ENCODE measurements around the gene PRKAG2. TPM values are rescaled to one million over a fixed set of nuclear protein-coding genes. Genes with fewer than 3 reads are reported as not detected.

Gene PRKAG2
- total and polyA plus RNA-seq, 2 experiments from 2014 or later, result 9.1 to 14.9 TPM

DNA sequence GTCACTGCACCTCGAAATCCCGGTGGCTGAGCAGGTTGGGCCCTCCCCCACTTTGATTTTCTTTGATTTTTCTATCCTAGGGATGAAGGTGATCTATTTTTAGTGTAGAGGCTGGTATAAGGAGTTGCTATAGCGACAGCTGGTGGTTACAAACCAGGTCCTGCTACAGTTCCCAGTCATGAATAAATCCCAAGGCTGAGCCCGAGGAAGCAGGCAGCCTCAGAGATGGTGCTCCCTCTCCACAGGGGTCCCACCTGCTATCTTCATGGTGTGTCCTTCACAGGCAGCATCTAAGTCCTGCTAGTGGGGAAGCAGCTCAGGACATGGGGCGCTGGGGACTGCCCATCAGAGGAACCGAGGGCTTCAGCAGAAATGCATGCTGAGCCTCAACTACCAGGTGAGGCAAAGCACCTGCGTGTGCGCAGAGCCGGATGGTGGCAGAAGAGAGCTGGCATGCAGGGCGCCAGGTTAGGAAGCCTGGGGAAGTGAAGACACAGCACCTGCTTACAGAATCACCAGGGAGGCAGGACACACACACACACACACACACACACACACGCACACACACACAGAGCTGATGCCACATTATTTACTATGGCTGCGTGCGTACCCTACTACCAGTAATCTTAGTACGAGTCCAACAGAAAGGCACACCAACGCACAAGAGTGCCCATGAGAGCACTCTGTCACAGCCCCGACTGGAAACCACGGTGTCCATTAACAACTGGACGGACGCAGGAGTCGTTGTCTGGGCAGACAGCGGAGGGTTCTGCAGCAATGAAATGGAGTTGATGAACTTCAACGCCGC lies 150.9 kb downstream of the PRKAG2 start (continued):
- TF ChIP-seq, protein P1, sequence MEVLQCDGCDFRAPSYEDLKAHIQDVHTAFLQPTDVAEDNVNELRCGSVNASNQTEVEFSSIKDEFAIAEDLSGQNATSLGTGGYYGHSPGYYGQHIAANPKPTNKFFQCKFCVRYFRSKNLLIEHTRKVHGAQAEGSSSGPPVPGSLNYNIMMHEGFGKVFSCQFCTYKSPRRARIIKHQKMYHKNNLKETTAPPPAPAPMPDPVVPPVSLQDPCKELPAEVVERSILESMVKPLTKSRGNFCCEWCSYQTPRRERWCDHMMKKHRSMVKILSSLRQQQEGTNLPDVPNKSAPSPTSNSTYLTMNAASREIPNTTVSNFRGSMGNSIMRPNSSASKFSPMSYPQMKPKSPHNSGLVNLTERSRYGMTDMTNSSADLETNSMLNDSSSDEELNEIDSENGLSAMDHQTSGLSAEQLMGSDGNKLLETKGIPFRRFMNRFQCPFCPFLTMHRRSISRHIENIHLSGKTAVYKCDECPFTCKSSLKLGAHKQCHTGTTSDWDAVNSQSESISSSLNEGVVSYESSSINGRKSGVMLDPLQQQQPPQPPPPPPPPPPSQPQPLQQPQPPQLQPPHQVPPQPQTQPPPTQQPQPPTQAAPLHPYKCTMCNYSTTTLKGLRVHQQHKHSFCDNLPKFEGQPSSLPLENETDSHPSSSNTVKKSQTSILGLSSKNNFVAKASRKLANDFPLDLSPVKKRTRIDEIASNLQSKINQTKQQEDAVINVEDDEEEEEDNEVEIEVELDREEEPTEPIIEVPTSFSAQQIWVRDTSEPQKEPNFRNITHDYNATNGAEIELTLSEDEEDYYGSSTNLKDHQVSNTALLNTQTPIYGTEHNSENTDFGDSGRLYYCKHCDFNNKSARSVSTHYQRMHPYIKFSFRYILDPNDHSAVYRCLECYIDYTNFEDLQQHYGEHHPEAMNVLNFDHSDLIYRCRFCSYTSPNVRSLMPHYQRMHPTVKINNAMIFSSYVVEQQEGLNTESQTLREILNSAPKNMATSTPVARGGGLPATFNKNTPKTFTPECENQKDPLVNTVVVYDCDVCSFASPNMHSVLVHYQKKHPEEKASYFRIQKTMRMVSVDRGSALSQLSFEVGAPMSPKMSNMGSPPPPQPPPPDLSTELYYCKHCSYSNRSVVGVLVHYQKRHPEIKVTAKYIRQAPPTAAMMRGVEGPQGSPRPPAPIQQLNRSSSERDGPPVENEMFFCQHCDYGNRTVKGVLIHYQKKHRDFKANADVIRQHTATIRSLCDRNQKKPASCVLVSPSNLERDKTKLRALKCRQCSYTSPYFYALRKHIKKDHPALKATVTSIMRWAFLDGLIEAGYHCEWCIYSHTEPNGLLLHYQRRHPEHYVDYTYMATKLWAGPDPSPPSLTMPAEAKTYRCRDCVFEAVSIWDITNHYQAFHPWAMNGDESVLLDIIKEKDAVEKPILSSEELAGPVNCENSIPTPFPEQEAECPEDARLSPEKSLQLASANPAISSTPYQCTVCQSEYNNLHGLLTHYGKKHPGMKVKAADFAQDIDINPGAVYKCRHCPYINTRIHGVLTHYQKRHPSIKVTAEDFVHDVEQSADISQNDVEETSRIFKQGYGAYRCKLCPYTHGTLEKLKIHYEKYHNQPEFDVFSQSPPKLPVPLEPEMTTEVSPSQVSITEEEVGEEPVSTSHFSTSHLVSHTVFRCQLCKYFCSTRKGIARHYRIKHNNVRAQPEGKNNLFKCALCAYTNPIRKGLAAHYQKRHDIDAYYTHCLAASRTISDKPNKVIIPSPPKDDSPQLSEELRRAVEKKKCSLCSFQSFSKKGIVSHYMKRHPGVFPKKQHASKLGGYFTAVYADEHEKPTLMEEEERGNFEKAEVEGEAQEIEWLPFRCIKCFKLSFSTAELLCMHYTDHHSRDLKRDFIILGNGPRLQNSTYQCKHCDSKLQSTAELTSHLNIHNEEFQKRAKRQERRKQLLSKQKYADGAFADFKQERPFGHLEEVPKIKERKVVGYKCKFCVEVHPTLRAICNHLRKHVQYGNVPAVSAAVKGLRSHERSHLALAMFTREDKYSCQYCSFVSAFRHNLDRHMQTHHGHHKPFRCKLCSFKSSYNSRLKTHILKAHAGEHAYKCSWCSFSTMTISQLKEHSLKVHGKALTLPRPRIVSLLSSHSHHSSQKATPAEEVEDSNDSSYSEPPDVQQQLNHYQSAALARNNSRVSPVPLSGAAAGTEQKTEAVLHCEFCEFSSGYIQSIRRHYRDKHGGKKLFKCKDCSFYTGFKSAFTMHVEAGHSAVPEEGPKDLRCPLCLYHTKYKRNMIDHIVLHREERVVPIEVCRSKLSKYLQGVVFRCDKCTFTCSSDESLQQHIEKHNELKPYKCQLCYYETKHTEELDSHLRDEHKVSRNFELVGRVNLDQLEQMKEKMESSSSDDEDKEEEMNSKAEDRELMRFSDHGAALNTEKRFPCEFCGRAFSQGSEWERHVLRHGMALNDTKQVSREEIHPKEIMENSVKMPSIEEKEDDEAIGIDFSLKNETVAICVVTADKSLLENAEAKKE (CRISPR knock-in tag; IDR thresholded peaks at IDR 0.05), result no peak
- TF ChIP-seq ZNF114 (CRISPR knock-in tag; IDR thresholded peaks at IDR 0.05), result no peak

DNA sequence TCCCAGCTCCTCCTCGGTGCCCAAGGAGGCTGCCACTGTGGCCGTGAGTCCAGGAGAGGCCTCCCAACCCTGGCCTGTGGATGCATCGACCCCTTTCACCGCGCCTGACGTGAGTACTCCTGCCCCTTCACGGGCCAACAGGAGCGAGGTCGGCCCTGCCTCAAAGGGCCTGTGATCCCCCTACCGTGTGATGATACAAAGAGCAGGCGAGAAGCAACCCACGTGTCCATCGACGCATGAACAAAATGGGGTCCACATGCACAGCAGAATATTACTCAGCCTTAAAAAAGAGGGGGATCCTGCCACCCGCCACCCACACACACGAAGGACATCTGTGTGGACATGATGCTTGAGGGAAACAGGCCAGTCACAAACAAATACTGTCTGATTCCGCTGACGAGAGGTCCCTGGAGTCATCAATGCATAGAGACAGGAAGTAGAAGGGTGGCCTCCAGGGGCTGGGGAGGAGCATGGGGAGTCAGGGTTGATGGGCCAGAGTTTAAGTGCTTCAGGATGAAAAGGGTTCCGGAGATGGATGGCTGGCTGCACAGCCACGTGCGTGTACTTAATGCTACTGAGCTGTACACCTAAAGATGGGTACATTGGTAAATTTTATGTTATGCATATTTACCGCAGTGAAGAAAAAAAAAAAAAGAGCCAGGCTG lies 151.9 kb downstream of the PRKAG2 start:
- H3K27ac Mint-ChIP-seq, result no peak overlapping the region
- no peak for DNase-seq (ENCODE audit: low spot score)
- H3K4me3 Mint-ChIP-seq, result no peak overlapping the region
- Histone ChIP-seq H3K27me3 (ENCODE audit: insufficient read depth) (no peaks in the 10 kb centered on the region), H3K4me3 (no peak overlapping the region), H3K79me2 (replicated peaks; ENCODE audit: insufficient read depth) (no peaks in the 10 kb centered on the region), H3F3A (replicated peaks; ENCODE audit: low read depth) (no peaks in the 10 kb centered on the region), H3K27ac (ENCODE audit: low read depth) (no peak overlapping the region), H2AFZ (no peak overlapping the region), H3K4me1 (ENCODE audit: insufficient read depth) (no peaks in the 10 kb centered on the region), H3K4me2 (no peak overlapping the region), H3K9me2 (ENCODE audit: insufficient read depth) (no peaks in the 10 kb centered on the region), H3K36me3 (ENCODE audit: insufficient read depth) (no peaks in the 10 kb centered on the region), H4K20me1 (replicated peaks; ENCODE audit: insufficient read depth) (no peaks in the 10 kb centered on the region)
- peaks cover 4% of the 10 kb centered on the region; the same call in 1 of the 3 replicates for H3K4me1 Mint-ChIP-seq
- no peaks in the 10 kb centered on the region for H3K36me3 Mint-ChIP-seq (ENCODE audit: low read depth)
- H3K27me3 Mint-ChIP-seq (ENCODE audit: insufficient read depth, low read depth, poor library complexity), result peaks cover 5% of the 10 kb centered on the region
- H3K9me3 Mint-ChIP-seq, result no peaks in the 10 kb centered on the region; the same call in 2 of the 3 replicates
- ATAC-seq, result no peak
- TF ChIP-seq ZNF331 (CRISPR knock-in tag; IDR thresholded peaks at IDR 0.05; ENCODE audit: low read depth), result no peak
- no peak for TF ChIP-seq CREB1 (CRISPR knock-in tag; IDR thresholded peaks at IDR 0.05; ENCODE audit: low read depth)
- TF ChIP-seq JUNB (IDR thresholded peaks at IDR 0.05; ENCODE audit: unreplicated experiment), result no peak
- TF ChIP-seq STAT1 (IDR thresholded peaks at IDR 0.05; ENCODE audit: unreplicated experiment), result no peak
- TF ChIP-seq, protein P1 (CRISPR knock-in tag; IDR thresholded peaks at IDR 0.05), result no peak
